ENCODE results near the gene ADAMTS20.

Gene ADAMTS20

DNA sequence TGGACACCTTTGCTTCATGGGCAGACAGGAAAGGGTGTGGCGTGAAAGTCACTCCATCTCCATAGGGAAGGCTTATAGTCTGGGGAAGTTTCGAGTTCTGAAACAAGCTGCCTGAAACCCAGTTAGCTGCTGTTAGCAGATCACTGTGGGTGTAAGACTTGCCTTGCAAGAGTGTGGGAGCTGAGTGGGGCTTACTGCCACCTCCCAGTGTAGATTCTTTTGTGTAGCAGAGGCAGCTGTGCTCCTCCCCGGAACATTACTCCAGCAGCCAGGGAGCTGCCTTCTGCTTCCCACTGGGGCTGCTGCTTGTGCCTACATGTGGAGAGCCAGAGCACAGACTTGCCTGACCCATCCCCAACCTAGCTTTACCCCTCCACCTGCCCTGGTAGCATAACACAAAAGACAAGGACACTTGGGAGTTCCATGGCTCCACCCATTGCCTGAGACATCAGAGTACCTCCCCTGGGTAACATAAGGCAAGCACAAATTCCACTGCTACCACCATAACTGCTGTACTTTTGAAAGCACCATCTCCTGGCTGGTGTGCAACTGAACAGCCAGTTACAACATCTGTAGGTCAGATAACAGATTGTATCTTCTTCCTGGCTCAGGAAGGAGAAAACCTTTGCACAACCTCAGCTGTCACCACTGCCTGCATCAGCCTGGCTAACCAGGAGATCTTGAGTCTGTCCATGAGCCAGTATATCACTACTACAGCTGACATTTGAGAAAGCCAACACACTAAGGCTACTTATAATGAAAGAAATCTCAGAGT, 69.5 kb downstream of the ADAMTS20 start:
- no peak for DNase-seq

DNA sequence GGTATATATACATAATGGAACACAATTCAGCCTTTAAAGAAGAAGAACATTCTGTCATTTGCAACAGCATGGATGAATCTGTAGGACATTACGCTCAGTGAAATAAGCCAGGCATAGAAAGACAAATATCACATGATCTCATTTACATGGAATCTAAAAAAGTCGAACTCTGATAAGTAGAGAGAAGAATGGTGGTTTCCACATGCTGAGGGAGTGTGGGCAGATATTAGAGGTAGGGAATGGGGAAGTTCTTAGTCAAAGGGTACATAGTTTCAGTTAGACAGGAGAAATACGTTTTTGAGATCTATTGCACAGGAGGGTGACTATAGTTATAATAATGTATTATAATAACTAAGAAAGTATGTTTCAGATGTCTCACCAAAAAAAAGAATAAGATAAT, 71.4 kb downstream of the ADAMTS20 start:
- DNase-seq = no peak

DNA sequence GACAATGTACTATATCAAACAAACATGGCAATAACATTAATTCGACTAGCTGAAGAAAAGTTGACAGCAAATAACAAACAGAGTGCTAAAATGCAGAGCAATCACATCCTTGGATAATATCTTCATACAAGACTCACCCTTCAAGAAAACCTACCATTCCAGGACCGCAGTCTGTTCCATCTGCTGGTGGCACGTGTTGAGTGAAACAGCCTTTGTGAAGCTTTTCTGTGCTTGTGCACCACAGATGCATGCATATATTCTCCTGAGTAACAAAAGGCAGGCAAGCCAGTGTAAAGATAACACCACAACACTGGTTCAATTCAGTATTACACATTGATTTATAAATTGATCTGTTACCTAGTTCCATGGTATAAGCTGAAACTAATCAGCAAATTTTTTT, 89.3 kb downstream of the ADAMTS20 start:
- no peak for DNase-seq

DNA sequence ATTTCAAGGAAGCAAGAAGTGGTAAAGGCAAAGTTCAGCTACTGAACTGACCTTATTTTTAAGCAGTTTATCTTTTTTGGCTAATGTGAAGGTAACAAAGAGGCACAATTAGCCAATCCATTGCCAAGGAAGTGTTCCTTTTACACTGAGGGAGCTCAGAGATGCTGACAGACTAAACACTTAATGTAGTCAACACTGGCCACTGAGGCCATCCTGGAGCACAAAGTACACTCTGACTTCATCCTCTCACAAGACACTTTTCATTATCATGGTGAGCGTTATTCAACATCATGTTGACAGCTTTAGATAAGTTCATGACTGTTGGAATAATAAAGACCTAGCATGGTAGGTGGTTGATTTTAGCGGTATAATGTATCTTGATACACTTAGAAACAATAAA, 89.9 kb downstream of the ADAMTS20 start:
- no peak for DNase-seq

DNA sequence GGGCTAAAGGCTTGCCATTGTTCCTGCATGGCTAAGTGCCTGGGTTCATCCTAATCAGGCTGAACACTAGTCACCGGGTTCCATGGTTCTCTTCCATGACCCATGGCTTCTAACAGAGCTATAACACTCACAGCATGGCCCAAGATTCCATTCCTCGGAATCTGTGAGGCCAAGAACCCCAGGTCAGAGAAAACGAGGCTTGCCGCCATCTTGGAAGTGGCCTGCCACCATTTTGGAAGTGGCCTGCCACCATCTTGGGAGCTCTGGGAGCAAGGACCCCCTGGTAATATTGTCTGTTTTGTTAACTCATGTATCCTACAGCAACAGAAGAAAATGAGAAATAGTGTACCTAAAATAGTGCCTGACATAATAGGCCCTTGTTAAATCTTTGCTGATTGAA, 92.7 kb downstream of the ADAMTS20 start:
- DNase-seq = no peak

DNA sequence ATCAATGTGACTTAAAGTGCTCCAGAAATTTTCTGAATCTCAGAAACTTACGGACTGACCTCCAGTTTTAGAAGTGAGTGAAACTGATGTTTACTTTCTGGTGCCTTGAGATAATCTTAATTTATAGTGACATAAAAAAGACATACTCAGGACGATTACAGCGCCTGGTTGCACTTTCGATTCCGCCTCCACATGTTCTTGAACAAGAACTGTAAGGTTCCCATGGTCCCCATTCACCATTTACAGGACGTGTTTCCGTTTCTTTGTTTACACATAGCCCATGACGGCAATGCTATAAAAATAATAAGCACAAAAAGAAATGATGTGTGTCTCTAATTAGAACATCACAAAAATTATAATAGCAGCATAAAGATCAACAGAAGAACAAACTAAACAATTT, 98.2 kb downstream of the ADAMTS20 start:
- DNase-seq = no peak

DNA sequence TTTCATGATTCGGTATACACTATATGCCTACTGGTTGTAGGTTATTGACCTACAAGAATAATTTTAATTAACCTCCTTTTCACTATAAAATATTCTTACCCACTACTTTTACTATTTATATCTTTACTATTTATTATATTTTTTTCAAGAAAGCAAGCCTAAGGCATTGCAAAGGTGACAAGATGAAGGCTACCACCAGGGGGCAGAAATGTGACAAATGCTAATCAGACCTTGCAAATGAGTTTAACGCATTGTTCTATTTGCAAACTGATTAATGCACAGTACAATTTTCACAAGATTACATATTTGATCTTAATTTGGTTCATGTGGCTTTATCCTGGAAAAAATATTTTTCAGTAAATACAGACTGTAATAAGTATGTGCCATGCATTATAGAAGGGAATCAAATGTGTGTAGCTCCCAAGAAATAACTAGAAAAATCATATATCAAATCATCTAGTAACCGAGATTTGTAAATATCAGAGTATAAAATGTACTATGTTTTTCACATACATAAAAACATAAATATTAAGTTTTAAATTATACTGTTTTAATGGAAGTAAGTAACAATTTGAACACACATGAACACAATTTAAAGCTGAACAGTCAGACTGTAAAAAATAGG, 107.0 kb downstream of the ADAMTS20 start:
- DNase-seq = peak; percentile 50

DNA sequence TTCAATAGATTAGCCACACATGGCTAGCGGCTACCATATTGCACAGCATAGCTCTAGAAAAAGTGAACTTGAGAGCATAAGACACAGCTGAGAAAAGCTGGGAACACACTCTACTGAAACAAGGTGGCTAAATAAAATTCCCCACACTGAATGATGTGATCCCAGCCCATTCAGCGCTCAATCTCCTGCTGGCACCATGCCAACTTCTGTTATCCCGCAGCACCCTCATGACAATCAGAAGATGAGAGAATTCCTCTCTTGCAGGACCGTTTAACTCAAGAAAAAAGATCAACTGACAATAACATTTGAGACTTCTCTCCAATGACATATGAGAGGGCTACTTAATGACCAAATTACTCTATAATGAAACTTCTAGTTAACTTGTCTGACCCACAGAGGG, 115.4 kb downstream of the ADAMTS20 start:
- no peak for DNase-seq

DNA sequence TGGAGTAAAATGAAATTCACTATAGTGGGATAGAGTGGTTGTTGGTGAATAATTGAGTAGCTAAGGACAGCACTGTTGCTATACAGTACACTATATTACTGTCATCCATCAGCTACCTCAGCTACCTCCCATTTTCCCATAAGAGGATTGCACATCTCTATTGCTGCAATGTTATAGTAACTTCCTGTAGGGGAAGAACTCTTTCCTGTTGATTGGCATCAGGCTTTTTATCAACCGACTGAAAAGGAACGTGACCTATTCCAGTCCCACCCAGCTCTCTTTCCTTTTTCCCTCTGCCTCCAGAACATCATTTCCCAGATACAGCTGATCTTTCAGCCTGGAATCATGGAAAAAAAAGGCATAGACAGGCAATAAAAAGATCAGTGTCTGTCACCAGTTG, 117.4 kb downstream of the ADAMTS20 start:
- no peak for DNase-seq

DNA sequence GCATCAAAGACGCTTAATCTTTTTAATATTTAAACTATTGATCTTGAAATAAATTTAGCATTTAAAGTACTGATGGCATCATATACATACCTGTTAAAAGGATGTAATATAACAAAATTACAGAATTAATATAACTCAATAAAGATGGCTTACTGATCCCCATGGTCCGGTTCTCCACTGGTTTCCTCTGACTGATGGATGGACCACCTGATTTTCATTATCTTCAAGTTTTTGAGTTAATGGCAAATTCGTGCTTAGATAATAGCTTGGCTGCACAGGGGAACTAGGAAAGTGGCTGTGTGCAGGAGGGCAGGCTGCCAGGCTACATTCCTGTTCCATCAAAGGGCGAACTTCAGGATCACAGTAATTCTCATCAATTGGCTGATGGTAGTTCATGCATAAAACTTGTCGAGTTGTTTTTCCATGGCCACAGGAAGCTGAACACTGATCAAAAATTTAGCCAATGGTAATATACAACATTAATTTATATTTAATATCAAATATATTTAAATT, 123.9 kb downstream of the ADAMTS20 start:
- DNase-seq = no peak

DNA sequence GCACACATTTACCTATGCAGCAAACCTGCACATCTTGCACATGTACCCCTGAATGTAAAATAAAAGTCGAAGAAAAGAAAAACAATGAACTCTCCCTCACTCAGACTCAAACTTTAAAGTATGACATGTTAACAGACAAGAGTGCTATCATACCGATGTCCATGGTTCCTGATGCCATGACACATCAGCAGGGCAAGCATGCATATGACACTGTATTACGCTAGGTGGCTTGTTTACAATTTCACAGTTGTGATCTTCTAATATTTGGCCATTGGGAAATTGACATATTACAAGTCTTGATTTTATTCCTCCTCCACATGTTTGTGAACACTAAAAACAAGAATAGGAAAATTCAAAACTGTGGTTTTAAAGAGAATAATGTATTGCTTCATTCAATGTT, 126.6 kb downstream of the ADAMTS20 start:
- no peak for DNase-seq

DNA sequence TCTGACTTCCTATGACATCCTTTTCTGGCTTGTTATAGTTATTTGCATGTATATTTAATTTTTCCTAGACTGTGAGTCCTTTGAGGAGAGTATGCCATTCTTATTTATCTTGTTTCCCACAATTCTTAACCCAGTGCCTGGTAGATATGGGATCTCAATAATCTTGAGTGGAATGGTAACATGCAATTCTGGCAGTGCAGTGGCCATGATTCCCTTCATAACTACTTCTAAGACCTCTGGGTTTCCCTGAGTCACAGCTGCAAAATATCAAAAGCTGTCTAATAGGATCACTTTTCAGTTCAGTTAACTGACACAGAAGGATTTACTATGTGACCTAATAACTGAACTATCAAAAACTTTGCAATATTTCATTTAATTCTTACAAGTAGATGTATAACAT, 135.0 kb downstream of the ADAMTS20 start:
- DNase-seq = no peak

DNA sequence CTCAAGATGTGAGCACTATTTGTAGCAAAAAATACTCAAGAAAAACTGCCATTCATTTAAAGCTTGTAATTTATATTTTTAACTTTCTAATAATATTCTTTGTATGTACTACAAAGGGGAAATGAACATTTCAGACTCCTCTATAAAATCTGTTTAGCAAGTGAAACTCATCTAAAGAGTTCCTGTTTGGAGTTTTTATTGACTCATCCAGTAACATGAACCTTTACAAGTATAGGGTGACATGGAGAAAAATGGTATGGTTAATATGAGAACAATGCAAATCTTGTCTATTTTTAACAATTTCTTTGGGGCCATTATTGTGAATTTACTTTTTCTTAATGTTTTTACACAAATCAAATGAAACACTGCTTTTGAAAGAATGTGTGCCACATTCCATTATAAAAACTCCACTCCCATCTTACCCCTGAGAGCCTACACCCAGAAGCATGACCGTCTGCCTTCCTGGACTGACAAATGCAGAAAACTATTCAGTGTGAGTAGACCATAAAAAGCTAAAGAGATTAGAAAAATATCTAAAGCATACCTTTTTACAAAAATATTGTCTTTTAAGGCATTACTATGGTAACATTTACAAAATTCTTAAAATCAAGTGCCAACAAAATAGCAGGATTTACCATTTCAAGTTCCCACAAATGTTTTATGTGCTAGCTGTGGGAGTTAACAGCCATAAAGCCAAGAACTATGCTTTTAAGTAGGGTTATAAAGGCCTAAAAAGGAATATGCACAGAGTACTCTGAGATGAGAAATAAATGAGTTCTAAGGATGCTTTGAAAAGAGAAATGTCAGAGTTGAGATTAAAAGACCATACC, 144.0 kb downstream of the ADAMTS20 start:
- peak; percentile 78 for DNase-seq

DNA sequence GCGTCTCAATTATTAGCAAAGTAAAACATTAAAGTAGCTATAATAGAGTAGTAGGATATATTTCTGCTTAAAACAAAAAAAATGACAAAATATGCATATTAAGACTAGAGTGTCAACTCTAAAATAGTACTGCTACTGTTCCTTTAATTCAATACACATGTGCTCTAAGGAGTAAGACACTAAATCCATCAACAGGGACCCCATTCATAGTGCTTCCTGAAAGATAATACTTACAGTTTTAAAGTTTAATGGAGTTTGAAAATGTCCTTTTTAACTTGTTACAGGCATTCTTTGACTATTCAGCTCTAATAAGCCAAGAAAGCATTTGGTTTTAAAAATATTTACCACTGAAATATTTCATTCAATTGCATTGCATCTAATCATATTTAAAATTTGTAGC, 145.2 kb downstream of the ADAMTS20 start:
- DNase-seq = no peak

DNA sequence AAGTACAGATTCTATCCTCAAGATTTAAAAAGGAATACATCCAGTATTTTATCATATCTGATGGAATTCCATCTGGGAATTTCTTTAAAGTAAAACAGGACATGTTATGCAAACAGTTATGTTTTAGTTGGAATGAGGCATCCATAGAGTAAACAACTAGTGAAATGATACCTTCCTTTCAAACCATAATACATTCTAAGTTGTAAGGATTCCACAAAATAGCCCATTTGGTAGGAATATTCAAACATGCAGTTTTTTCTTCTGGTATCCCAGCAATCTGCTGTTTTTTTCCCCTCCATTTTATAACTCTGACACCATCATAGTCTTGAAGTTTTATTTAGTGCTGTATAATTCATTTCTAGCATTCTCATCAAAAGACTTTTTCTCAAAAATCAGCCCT, 149.6 kb downstream of the ADAMTS20 start:
- peak; percentile 30 for DNase-seq

DNA sequence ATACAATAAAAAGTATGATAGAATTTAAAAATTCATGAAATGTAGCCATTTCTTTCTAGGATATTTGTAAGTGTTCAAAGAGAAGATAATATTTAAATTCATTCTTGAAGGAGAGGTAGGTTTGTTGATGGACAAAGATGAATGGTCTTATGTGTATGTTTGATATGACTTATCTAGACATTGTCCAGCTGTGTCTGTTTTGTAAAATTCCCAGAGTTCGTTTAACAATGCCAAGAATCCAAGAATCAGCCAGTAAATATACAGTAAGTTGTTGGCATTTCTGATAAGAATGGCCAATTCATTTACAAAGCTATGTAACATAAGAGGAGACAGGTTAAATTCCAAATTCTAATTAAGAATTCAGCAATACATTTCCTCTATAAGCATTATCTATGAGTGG, 150.9 kb downstream of the ADAMTS20 start:
- no peak for DNase-seq

DNA sequence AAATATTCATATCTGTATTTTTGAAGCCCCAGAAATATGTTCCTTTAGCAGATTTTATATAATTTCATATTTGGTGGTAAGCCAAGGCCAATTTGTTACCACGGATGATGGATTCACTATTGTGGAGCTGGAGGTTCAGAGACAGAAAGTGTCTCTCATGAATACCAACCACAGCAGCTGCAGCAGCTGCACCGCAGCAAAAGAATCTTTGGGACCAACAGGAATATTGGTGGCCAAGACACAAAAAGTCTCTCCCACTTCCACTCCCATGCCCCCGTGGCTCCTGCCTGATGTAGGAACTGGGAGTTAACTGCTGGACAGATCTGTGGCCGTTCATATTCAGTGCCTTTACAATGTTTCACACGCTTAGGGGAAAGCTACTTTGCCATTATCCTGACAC, 155.3 kb downstream of the ADAMTS20 start:
- no peak for DNase-seq

DNA sequence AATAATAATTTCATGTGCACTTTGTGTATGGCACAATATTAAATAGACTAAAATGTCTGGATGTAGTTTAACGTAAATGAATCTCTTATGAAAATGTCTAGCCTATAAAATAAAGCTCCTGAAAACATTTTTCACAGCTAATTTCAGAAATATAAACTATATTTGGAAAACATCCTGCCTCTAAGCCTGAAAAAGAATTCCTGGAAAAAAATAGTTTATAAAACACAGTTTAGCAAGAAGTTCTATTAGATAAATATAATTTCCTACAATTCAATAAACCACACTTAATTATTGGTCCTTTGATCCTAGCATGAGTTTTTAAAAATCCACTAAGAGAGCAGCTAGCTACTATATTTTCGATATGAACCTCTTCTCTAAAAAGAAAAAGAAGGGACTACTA, 159.9 kb downstream of the ADAMTS20 start:
- DNase-seq = no peak

DNA sequence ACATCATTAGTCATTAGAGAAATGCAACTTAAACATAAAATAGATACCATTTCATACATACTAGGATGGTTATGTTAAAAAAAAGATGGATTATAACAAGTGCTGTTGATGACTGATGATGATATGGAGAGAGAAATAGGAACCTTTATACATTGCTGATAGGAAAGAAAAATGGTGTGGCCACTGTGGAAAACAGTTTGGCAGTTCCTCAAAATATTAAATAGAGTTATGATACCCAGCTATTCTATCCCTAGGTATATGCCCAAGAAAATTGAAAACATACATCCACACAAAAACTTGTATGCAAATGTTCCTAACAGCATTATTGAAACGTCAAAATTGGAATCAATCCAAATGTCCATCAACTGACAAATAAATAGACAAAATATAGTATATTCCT, 170.1 kb downstream of the ADAMTS20 start:
- DNase-seq = no peak

DNA sequence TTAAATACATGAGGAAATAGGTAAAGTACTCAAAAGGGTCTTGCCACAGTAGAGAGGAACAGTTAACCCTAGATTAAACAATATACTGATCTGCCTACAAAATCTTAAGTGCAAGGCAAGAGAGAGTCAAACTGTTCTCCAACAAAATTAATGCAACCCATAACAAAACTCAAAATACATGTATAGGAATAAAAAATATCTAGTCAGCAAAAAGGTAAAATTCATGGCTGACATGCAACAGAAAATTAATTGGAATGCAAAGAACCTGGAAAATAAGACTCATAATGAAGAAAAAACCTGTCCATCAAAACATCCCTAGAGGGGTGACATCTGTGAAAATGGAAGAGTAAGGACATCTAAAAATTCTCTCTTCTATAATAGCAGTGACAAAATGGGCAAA, 173.6 kb downstream of the ADAMTS20 start:
- DNase-seq = no peak

DNA sequence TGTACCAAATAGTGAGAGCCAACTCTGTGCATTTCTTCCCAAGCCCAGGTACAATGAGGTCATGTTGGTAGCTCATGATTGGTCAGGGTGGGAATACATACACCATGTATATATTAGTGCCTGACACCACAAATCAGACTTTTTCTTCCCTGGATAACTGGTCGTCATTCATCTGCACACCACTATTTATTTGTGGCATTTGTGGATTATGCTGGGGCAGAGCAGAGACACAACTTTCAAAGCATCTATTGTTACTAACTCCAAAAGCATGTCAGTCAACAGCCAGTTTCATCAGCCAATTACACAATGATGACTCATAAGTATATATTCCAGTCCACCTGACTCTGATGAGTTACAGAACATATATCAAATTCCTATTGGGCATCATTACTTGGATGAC, 181.7 kb downstream of the ADAMTS20 start:
- peak; percentile 56 for DNase-seq

DNA sequence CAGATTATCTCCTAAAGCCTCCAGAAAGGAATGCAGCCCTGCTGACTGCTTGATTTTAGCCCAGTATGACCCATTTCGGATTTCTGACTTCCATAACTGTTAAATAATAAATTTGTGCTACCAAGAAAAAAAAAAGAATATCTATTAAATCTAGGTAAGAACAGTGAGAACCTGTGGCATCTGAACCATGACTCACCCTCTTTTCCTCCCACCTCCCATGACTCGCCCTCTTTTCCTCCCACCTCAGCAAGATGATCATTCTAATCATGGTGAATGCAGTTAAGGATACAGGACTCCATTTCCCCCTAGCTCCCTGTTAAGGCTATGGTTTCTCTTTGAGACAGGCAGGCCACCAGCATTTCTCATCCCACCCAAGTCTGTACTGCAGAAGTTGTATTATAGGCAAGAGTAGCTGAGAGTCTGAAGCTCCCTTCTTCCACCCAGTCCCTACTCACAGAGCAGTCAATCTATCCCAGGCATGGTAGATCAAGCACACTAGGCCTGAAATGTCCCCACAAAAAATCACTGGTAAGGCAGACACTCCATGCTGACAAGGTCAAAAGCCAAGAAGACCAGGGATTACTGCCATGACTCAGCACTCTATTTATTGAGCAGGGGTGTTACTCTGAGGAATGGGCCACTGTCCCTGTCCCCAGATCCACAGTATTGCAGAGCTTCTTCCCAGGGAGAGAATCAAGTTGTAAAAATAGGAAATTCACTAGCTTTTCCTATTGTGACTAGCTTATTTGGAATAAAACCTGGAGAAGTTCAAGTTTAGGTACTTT, 188.9 kb downstream of the ADAMTS20 start:
- no peak for DNase-seq

All from fibroblast of skin of back (primary cell).